Measurements from ENCODE around the gene ZMYM4.

The ZMYM4 gene

DNA sequence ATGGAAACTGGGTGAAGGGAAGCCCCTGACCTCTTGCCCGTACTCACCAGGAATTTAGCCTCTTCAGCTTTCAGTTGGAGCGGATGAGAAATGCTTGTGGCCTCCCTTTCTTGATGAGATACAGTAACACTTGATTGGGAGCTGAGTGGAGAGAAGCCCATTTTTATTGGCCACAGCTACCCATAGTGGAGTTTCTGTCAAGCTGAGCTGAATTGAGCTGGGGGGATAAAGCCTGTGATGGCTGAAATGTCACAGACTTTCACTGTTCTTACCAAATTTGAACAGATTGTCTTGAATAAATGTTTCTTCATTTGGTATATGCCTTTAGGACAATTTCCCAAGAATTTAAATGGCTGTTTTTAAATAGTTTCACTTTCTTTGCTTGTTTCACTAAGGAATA lies 125.9 kb downstream of the ZMYM4 start:
- TF ChIP-seq, protein P1, sequence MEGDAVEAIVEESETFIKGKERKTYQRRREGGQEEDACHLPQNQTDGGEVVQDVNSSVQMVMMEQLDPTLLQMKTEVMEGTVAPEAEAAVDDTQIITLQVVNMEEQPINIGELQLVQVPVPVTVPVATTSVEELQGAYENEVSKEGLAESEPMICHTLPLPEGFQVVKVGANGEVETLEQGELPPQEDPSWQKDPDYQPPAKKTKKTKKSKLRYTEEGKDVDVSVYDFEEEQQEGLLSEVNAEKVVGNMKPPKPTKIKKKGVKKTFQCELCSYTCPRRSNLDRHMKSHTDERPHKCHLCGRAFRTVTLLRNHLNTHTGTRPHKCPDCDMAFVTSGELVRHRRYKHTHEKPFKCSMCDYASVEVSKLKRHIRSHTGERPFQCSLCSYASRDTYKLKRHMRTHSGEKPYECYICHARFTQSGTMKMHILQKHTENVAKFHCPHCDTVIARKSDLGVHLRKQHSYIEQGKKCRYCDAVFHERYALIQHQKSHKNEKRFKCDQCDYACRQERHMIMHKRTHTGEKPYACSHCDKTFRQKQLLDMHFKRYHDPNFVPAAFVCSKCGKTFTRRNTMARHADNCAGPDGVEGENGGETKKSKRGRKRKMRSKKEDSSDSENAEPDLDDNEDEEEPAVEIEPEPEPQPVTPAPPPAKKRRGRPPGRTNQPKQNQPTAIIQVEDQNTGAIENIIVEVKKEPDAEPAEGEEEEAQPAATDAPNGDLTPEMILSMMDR (conservative IDR thresholded peaks at IDR 0.05; ENCODE audit: low read depth, low read length), result no peak
- no peak overlapping the region for H3K4me3 ChIP-seq (ENCODE audit: low read length)
- DNase-seq (ENCODE audit: low read depth), result no peak

DNA sequence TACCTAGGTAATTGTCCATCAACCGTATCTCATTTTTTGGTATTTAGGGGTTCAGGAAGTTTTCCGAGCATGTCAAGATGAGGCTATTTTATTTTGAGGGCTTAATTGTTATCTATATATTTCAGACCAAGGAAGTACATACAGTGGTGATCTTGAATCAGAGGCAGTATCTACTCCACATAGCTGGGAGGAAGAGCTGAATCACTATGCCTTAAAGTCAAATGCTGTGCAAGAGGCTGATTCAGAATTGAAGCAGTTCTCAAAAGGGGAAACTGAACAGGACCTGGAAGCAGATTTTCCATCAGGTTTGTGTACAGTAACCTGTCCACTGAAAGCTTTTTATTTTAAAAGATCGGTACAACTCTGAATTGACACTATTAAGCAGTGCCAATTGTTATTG lies 130.2 kb downstream of the ZMYM4 start:
- TF ChIP-seq, protein P1 (conservative IDR thresholded peaks at IDR 0.05; ENCODE audit: low read depth, low read length), result no peak
- DNase-seq (ENCODE audit: low read depth), result no peak
- H3K4me3 ChIP-seq (ENCODE audit: low read length), result no peak overlapping the region

- H3K4me3 ChIP-seq (ENCODE audit: low read length), result no peak overlapping the region
- DNase-seq (ENCODE audit: low read depth), result no peak
- TF ChIP-seq, protein P1 (conservative IDR thresholded peaks at IDR 0.05; ENCODE audit: low read depth, low read length), result no peak
Observed at GRCh38 chr1:35401049-35401448, 132.5 kb downstream of the ZMYM4 start.

GRCh38 chr1:35406103-35406502 lies 137.6 kb downstream of the ZMYM4 start:
- no peak for DNase-seq (ENCODE audit: low read depth)
- H3K4me3 ChIP-seq (ENCODE audit: low read length), result no peak overlapping the region
- TF ChIP-seq, protein P1 (conservative IDR thresholded peaks at IDR 0.05; ENCODE audit: low read depth, low read length), result no peak

- TF ChIP-seq, protein P1 (conservative IDR thresholded peaks at IDR 0.05; ENCODE audit: low read depth, low read length), result no peak
- DNase-seq (ENCODE audit: low read depth), result no peak
- H3K4me3 ChIP-seq (ENCODE audit: low read length), result no peak overlapping the region
Observed at GRCh38 chr1:35407743-35408142, 139.2 kb downstream of the ZMYM4 start.

DNA sequence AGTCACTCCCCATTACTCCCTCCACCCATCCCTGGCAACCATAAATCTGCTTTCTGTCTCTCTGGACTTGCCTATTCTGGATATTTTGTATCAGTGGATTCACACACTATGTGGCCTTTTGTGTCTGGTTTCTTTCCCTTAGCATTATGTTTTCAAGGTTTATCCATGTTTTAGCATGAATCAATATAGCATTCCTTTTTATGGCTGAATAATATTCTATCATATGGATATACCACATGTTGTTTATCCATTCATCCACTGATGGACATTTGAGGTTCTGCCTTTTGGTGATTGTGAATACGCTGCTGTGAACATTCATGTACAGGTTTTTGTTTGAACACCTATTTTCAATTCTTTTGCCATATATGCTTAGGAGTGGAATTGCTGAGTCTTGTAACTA lies 140.4 kb downstream of the ZMYM4 start:
- TF ChIP-seq, protein P1 (conservative IDR thresholded peaks at IDR 0.05; ENCODE audit: low read depth, low read length), result no peak
- DNase-seq (ENCODE audit: low read depth), result no peak
- no peak overlapping the region for H3K4me3 ChIP-seq (ENCODE audit: low read length)

GRCh38 chr1:35426097-35426586 lies 157.6 kb downstream of the ZMYM4 start:
- no peak for DNase-seq (ENCODE audit: low read depth)
- no peak overlapping the region for H3K4me3 ChIP-seq (ENCODE audit: low read length)
- TF ChIP-seq, protein P1 (conservative IDR thresholded peaks at IDR 0.05; ENCODE audit: low read depth, low read length), result no peak

All from retinal pigment epithelial cell (primary cell).